Measurements from ENCODE around the gene PERCC1. TPM values are rescaled to one million over a fixed set of nuclear protein-coding genes. Genes with fewer than 3 reads are reported as not detected.

The PERCC1 gene
- total and polyA plus RNA-seq, 2 experiments from 2014 or later, result 0.18 TPM; not detected in 1

GRCh38 chr16:1422076-1422475, 8.8 kb upstream of the PERCC1 start:
- TF ChIP-seq CTCF (IDR thresholded peaks at IDR 0.05; ENCODE audit: low read depth, low read length), result no peak
- Histone ChIP-seq H3K4me1 (ENCODE audit: low read depth) (peaks cover 9% of the 10 kb centered on the region), H3K36me3 (no peaks in the 10 kb centered on the region), H3K4me3 (no peak overlapping the region), H3K9me3 (ENCODE audit: low read depth) (no peaks in the 10 kb centered on the region), H3K27ac (no peak overlapping the region), H3K27me3 (no peaks in the 10 kb centered on the region)
- no peak for DNase-seq (ENCODE audit: low read depth in 1 of 2, low spot score in 1 of 2)

- H3K9me3 ChIP-seq (ENCODE audit: low read depth), result no peaks in the 10 kb centered on the region
- peaks cover 9% of the 10 kb centered on the region for H3K4me1 ChIP-seq (ENCODE audit: low read depth)
- no peaks in the 10 kb centered on the region for H3K36me3 ChIP-seq
- no peak overlapping the region for H3K27ac ChIP-seq
- no peak for DNase-seq (ENCODE audit: low read depth in 1 of 2, low spot score in 1 of 2)
- no peaks in the 10 kb centered on the region for H3K27me3 ChIP-seq
- H3K4me3 ChIP-seq, result no peak overlapping the region
- TF ChIP-seq CTCF (IDR thresholded peaks at IDR 0.05; ENCODE audit: low read depth, low read length), result no peak
Measured at GRCh38 chr16:1424028-1424427, 6.8 kb upstream of the PERCC1 start.

- no peak overlapping the region for H3K27ac ChIP-seq
- no peaks in the 10 kb centered on the region for H3K9me3 ChIP-seq (ENCODE audit: low read depth)
- H3K4me3 ChIP-seq, result no peak overlapping the region
- peaks cover 7% of the 10 kb centered on the region for H3K4me1 ChIP-seq (ENCODE audit: low read depth)
- H3K36me3 ChIP-seq, result no peaks in the 10 kb centered on the region
- DNase-seq (ENCODE audit: low read depth in 1 of 2, low spot score in 1 of 2), result no peak
- no peaks in the 10 kb centered on the region for H3K27me3 ChIP-seq
- TF ChIP-seq CTCF (IDR thresholded peaks at IDR 0.05; ENCODE audit: low read depth, low read length), result no peak
Measured at GRCh38 chr16:1425616-1426370, 5.1 kb upstream of the PERCC1 start.

- Histone ChIP-seq H3K9me3 (ENCODE audit: low read depth) (no peaks in the 10 kb centered on the region), H3K4me3 (no peak overlapping the region), H3K27ac (peak overlapping the region; percentile 4), H3K27me3 (no peaks in the 10 kb centered on the region), H3K36me3 (no peaks in the 10 kb centered on the region), H3K4me1 (ENCODE audit: low read depth) (peaks cover 9% of the 10 kb centered on the region)
- no peak for TF ChIP-seq CTCF (IDR thresholded peaks at IDR 0.05; ENCODE audit: low read depth, low read length)
- no peak for DNase-seq (ENCODE audit: low read depth in 1 of 2, low spot score in 1 of 2)
Measured at GRCh38 chr16:1426734-1427471, 4.0 kb upstream of the PERCC1 start.

GRCh38 chr16:1427473-1428461, 3.1 kb upstream of the PERCC1 start:
- no peak for DNase-seq (ENCODE audit: low read depth in 1 of 2, low spot score in 1 of 2)

More at GRCh38 chr16:1427473-1428461, 3.1 kb upstream of the PERCC1 start:
- no peak overlapping the region for H3K27ac ChIP-seq
- H3K36me3 ChIP-seq, result no peaks in the 10 kb centered on the region
- TF ChIP-seq CTCF (IDR thresholded peaks at IDR 0.05; ENCODE audit: low read depth, low read length), result no peak
- no peaks in the 10 kb centered on the region for H3K9me3 ChIP-seq (ENCODE audit: low read depth)
- peaks cover 9% of the 10 kb centered on the region for H3K4me1 ChIP-seq (ENCODE audit: low read depth)
- no peak overlapping the region for H3K4me3 ChIP-seq
- H3K27me3 ChIP-seq, result no peaks in the 10 kb centered on the region

Data from cardiac muscle cell (in vitro differentiated cells and primary cell).